CD4-positive, alpha-beta T cell (primary cell): Measurements from ENCODE around the gene ZNF607. TPM values are rescaled to one million over a fixed set of nuclear protein-coding genes. Genes with fewer than 3 reads are reported as not detected.
A peak's percentile ranks its signal among the peaks of the same experiment; 100 is the strongest.

ENCODE experiments used
- ATAC-seq: fragments of 200-7000 bp; cut with Tn5 transposase; one replicate; pipeline ENCODE4 v1.10.0; 2022; ENCODE audit warnings: mild to moderate bottlenecking; ENCODE audit not compliant: poor library complexity
- CTCF ChIA-PET: fragments of 350-600 bp; sonication (Branson Sonifier 250); formaldehyde crosslinking; loops from one replicate; lab custom pipeline; 2021; ENCODE audit warnings: antibody characterized with exemption, inconsistent platforms; lab: Charles Lee
- POLR2A ChIA-PET: fragments of 350-600 bp; sonication (Branson Sonifier 250); formaldehyde crosslinking; loops from one replicate; lab custom pipeline; 2021; ENCODE audit warnings: antibody characterized with exemption, inconsistent platforms; lab: Charles Lee
- DNase-seq, 14 experiments: peaks; one replicate each; pipeline ENCODE4 v3.0.0-alpha.2; 2013 to 2020; ENCODE audit warnings: mixed read lengths in 2 of 14
- H3K27ac ChIP-seq, 2 donors: one replicate each; pipeline versions ENCODE4 v1.5.1 to v1.7.0; 2013; ENCODE audit warnings: low read length in 2 of 2, low read depth in 1 of 2, mild to moderate bottlenecking in 1 of 2
- H3K27me3 ChIP-seq, 2 experiments: 1 replicate in 1 of 2; 2 replicates in 1 of 2; pipeline versions ENCODE4 v1.6.1 to v1.7.0; 2013; ENCODE audit warnings: low read length in 2 of 2, control low read depth in 1 of 2, mild to moderate bottlenecking in 1 of 2, moderate library complexity in 1 of 2; ENCODE audit not compliant: insufficient read depth in 2 of 2, control insufficient read depth in 1 of 2
- H3K36me3 ChIP-seq: one replicate; pipeline ENCODE4 v1.6.1; 2013; ENCODE audit warnings: low read length, control low read depth; ENCODE audit not compliant: insufficient read depth
- H3K4me1 ChIP-seq: one replicate; pipeline ENCODE4 v1.6.1; 2013; ENCODE audit warnings: low read length, control low read depth; ENCODE audit not compliant: insufficient read depth
- H3K4me3 ChIP-seq: one replicate; pipeline ENCODE4 v1.5.1; 2013; ENCODE audit warnings: mild to moderate bottlenecking, low read length, moderate library complexity
- H3K9me3 ChIP-seq, 2 experiments: 1 replicate in 1 of 2; 2 replicates in 1 of 2; pipeline versions ENCODE4 v1.6.1 to v1.7.0; 2013; ENCODE audit warnings: low read length in 2 of 2, mild to moderate bottlenecking in 2 of 2, control low read depth in 1 of 2, moderate library complexity in 1 of 2; ENCODE audit not compliant: control insufficient read depth in 1 of 2, insufficient read depth in 1 of 2
- H3K27ac Mint-ChIP-seq: one replicate; pipeline ENCODE4 v1.8.0; 2020; ENCODE audit warnings: mixed read lengths
- H3K27me3 Mint-ChIP-seq: one replicate; pipeline ENCODE4 v1.8.0; 2021; ENCODE audit warnings: mixed read lengths
- H3K36me3 Mint-ChIP-seq: one replicate; pipeline ENCODE4 v1.8.0; 2021; ENCODE audit warnings: low read depth, mixed read lengths
- H3K4me1 Mint-ChIP-seq: one replicate; pipeline ENCODE4 v1.8.0; 2021; ENCODE audit warnings: low read depth, mixed read lengths
- H3K4me3 Mint-ChIP-seq: one replicate; pipeline ENCODE4 v1.8.0; 2020; ENCODE audit warnings: mild to moderate bottlenecking, mixed read lengths
- H3K9me3 Mint-ChIP-seq: one replicate; pipeline ENCODE4 v1.8.0; 2020; ENCODE audit warnings: mixed read lengths
- CTCF ChIP-seq: fragments of 200-600 bp; IDR thresholded peaks from one replicate; pipeline ENCODE4 v1.8.0; 2022; ENCODE audit warnings: antibody characterized with exemption, mild to moderate bottlenecking
- intact Hi-C, 2 experiments: fragments of 100-400 bp; cut with DNase I in 1 of 2; cut with micrococcal nuclease in 1 of 2; formaldehyde crosslinking; loops; one replicate each; pipeline versions ENCODE4 v1.15.1 to v1.9.0; 2023 to 2025; cut with DNase I, micrococcal nuclease
- total RNA-seq, 174 experiments: library from RNA in 2 of 174; stranded (reverse) in 2 of 174; gene quantifications; one replicate each; pipeline ENCODE4 v1.2.3 and lab custom pipeline; 2021 to 2026

Gene ZNF607
- total RNA-seq, 2 experiments from 2014 or later = 2.2 to 2.3 TPM

GRCh38 chr19:37718304-37718703 lies 1.3 kb downstream of the ZNF607 start:
- intact Hi-C loops = loop anchor here (2.0 kb wide), 2 partner anchors 60 to 64 kb away; partner anchors contain the start of genes ZFP30 (in 1 of the 2) and ZNF573 (in 1 of the 2)
- H3K36me3 ChIP-seq = no peaks in the 10 kb centered on the region
- peaks cover 30% of the 10 kb centered on the region for H3K36me3 Mint-ChIP-seq
- ATAC-seq (no peak), DNase-seq (peak in 1 of 14 experiments; percentile 1)
- H3K4me3 Mint-ChIP-seq = peak overlapping the region; percentile 91
- peak overlapping the region in 1 of 2 donors; percentile 5 for H3K27ac ChIP-seq
- H3K4me1 ChIP-seq = peaks cover 15% of the 10 kb centered on the region
- no peaks in the 10 kb centered on the region for H3K27me3 Mint-ChIP-seq
- H3K9me3 Mint-ChIP-seq = no peaks in the 10 kb centered on the region
- H3K27ac Mint-ChIP-seq = peak overlapping the region; percentile 79
- peaks cover 18% of the 10 kb centered on the region for H3K4me1 Mint-ChIP-seq
- no peak overlapping the region for H3K4me3 ChIP-seq
- TF ChIP-seq CTCF = no peak
- H3K27me3 ChIP-seq = no peaks in the 10 kb centered on the region
- H3K9me3 ChIP-seq = peaks cover 0 to 33% of the 10 kb centered on the region in 2 experiments
- CTCF ChIA-PET = interaction anchor here (0.5 kb wide), 1 partner anchor 341 kb away, joined by 3 read pairs; no protein-coding TSS in a partner anchor
- POLR2A ChIA-PET = interaction anchor here (2.0 kb wide), 1 partner anchor 124 kb away, joined by 6 read pairs; the partner anchor contains the start of genes ZNF540 and ZNF571

- TF ChIP-seq CTCF = no peak
- no peaks in the 10 kb centered on the region for H3K27me3 Mint-ChIP-seq
These were observed 3.4 kb downstream of the ZNF607 start for GRCh38 chr19:37716140-37716539.

GRCh38 chr19:37706052-37706605 lies 13.4 kb downstream of the ZNF607 start:
- ATAC-seq (no peak), DNase-seq (no peak)
- Histone ChIP-seq H3K27ac (no peak overlapping the region), H3K27me3 (no peaks in the 10 kb centered on the region), H3K36me3 (peaks cover 24% of the 10 kb centered on the region), H3K4me1 (no peaks in the 10 kb centered on the region), H3K4me3 (no peak overlapping the region), H3K9me3 (peaks cover 50 to 59% of the 10 kb centered on the region in 2 experiments)
- no peak overlapping the region for H3K27ac Mint-ChIP-seq
- no peak overlapping the region for H3K4me3 Mint-ChIP-seq
- H3K27me3 Mint-ChIP-seq = no peaks in the 10 kb centered on the region
- H3K4me1 Mint-ChIP-seq = no peaks in the 10 kb centered on the region
- ChIA-PET POLR2A (no interaction called here), CTCF (no interaction called here)
- H3K36me3 Mint-ChIP-seq = peaks cover 97% of the 10 kb centered on the region
- TF ChIP-seq CTCF = no peak
- peaks cover 12% of the 10 kb centered on the region for H3K9me3 Mint-ChIP-seq
- intact Hi-C loops = no loop called here

More at GRCh38 chr19:37716140-37716539, 3.4 kb downstream of the ZNF607 start:
- Mint-ChIP-seq H3K4me1 (peaks cover 23% of the 10 kb centered on the region), H3K36me3 (peaks cover 51% of the 10 kb centered on the region), H3K27ac (no peak overlapping the region), H3K4me3 (no peak overlapping the region), H3K9me3 (no peaks in the 10 kb centered on the region)
- intact Hi-C loops = no loop called here
- Histone ChIP-seq H3K27me3 (no peaks in the 10 kb centered on the region), H3K4me1 (peaks cover 15% of the 10 kb centered on the region), H3K9me3 (peaks cover 8 to 27% of the 10 kb centered on the region in 2 experiments), H3K27ac (no peak overlapping the region), H3K36me3 (no peaks in the 10 kb centered on the region), H3K4me3 (no peak overlapping the region)
- CTCF ChIA-PET = no interaction called here
- POLR2A ChIA-PET = no interaction called here
- no peak for ATAC-seq
- no peak for DNase-seq
